OCI-LY7 (cell line): ENCODE measurements around the gene HS3ST4.

ENCODE experiments used
- EZH2phosphoT487 ChIP-seq: fragments of 200-600 bp; sonication (generic); IDR thresholded peaks from 2 replicates; pipeline ENCODE4 v1.6.1; 2018; ENCODE audit warnings: low read depth, borderline replicate concordance, mild to moderate bottlenecking, mixed run types, antibody characterized with exemption, low read length, moderate library complexity, mixed read lengths
- TF ChIP-seq, protein P1 (sequence below): fragments of 200-600 bp; sonication (generic); conservative IDR thresholded peaks from 2 replicates; pipeline ENCODE4 v1.5.1; 2014; ENCODE audit warnings: mild to moderate bottlenecking, antibody characterized with exemption, low read length, moderate library complexity, mixed read lengths

DNA sequence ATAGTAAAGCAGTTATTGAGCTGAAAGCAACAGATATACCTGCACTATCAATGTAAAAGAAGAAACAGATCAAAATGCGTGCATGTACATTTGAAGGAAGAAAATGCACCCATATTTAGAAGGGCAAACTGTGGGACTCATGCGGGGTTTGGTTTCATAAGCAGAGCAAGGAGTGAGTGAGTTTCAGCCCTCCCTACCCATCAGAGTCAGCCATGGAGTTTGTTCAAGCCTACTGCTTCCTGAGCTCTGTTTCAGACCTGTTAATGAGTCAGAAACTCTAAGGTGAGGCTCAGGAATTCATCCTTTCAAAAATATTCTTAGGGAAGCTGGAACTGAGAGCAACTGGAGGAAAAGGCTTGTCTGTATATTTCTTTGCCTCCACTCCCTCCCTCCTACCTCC is 446.2 kb downstream of the HS3ST4 start:
- TF ChIP-seq, protein P1, sequence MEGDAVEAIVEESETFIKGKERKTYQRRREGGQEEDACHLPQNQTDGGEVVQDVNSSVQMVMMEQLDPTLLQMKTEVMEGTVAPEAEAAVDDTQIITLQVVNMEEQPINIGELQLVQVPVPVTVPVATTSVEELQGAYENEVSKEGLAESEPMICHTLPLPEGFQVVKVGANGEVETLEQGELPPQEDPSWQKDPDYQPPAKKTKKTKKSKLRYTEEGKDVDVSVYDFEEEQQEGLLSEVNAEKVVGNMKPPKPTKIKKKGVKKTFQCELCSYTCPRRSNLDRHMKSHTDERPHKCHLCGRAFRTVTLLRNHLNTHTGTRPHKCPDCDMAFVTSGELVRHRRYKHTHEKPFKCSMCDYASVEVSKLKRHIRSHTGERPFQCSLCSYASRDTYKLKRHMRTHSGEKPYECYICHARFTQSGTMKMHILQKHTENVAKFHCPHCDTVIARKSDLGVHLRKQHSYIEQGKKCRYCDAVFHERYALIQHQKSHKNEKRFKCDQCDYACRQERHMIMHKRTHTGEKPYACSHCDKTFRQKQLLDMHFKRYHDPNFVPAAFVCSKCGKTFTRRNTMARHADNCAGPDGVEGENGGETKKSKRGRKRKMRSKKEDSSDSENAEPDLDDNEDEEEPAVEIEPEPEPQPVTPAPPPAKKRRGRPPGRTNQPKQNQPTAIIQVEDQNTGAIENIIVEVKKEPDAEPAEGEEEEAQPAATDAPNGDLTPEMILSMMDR = no peak
- TF ChIP-seq EZH2phosphoT487 = no peak
